Measurements from ENCODE around the gene CLECL1. TPM values are rescaled to one million over a fixed set of nuclear protein-coding genes. Genes with fewer than 3 reads are reported as not detected.

The CLECL1 gene
- total and polyA plus RNA-seq, 2 of the 13 experiments (the other 11 are each of a cell fraction or from before 2014, with no cell fraction given) = not detected

- in situ Hi-C loops (cut with HindIII; ENCODE audit: extremely low pct_ligation_motif_present, low pct_unique_long_range_greater_than_20kb) (no loop called here), intact Hi-C loops (cut with micrococcal nuclease; ENCODE audit: unreplicated experiment) (no loop called here)
- Histone ChIP-seq H3K27ac (ENCODE audit: extremely low read length, insufficient read depth, low read length) (no peak overlapping the region), H3K9me3 (ENCODE audit: low read length) (no peaks in the 10 kb centered on the region), H3K4me1 (ENCODE audit: insufficient read depth, low read length) (peaks cover 13% of the 10 kb centered on the region), H3K4me3 (replicated peaks in 1 of 3; ENCODE audit: insufficient read depth in 1 of 3, low read depth in 2 of 3, low read length in 3 of 3) (no peak overlapping the region), H4K20me1 (ENCODE audit: insufficient read depth, low read length) (no peaks in the 10 kb centered on the region), H3K36me3 (replicated peaks in 1 of 2; ENCODE audit: control insufficient read depth in 1 of 2, insufficient read depth in 2 of 2, low read length in 2 of 2) (no peaks in the 10 kb centered on the region), H3K4me2 (ENCODE audit: low read depth, low read length) (no peak overlapping the region), H3K9ac (ENCODE audit: insufficient read depth, low read depth, low read length) (no peak overlapping the region), H2AFZ (ENCODE audit: low read length) (no peak overlapping the region), H3K79me2 (ENCODE audit: insufficient read depth, low read length) (no peaks in the 10 kb centered on the region), H3K27me3 (ENCODE audit: control insufficient read depth in 1 of 2, insufficient read depth in 2 of 2, low read length in 2 of 2) (no peaks in the 10 kb centered on the region)
- BruUV-seq (replicated peaks) = no TSS peak
- no peak for FAIRE-seq
- 26% methylated on average over 2 of the region's 2 CpGs for WGBS (ENCODE audit: low lambda C conversion rate)
- TF ChIP-seq NCOR1 (IDR thresholded peaks at IDR 0.05; ENCODE audit: borderline replicate concordance, low read length) = no peak
- TF ChIP-seq MBNL3 (CRISPR knock-in tag; conservative IDR thresholded peaks at IDR 0.05) = no peak
- no peak for TF ChIP-seq ETV6 (CRISPR knock-in tag; conservative IDR thresholded peaks at IDR 0.05)
- TF ChIP-seq CEBPB (IDR thresholded peaks at IDR 0.05; ENCODE audit: borderline replicate concordance, low read depth, low read length) = 0 out of 2 replicates have a peak, but pooled peaks have one; percentile 12
- POLR2A ChIA-PET = no interaction called here
- no peak for ATAC-seq
- no peak for DNase-seq (ENCODE audit: low spot score)
- CTCF ChIA-PET (ENCODE audit: low intra/inter-chr PET ratio, low total read pairs) = no interaction called here
Observed at GRCh38 chr12:9725213-9725870, 7.6 kb downstream of the CLECL1 start.

GRCh38 chr12:9724023-9724422, 8.9 kb downstream of the CLECL1 start:
- DNase-seq (ENCODE audit: low spot score) (no peak), ATAC-seq (no peak), FAIRE-seq (no peak)
- ChIA-PET CTCF (ENCODE audit: low intra/inter-chr PET ratio, low total read pairs) (no interaction called here), POLR2A (no interaction called here)
- no peaks in the 10 kb centered on the region for H4K20me1 ChIP-seq (ENCODE audit: insufficient read depth, low read length)
- H3K4me1 ChIP-seq (ENCODE audit: insufficient read depth, low read length) = peaks cover 17% of the 10 kb centered on the region
- in situ Hi-C loops (cut with HindIII; ENCODE audit: extremely low pct_ligation_motif_present, low pct_unique_long_range_greater_than_20kb) = no loop called here
- no peaks in the 10 kb centered on the region for H3K9me3 ChIP-seq (ENCODE audit: low read length)
- no TSS peak for BruUV-seq (replicated peaks)
- H2AFZ ChIP-seq (ENCODE audit: low read length) = no peak overlapping the region
- no peak overlapping the region for H3K4me2 ChIP-seq (ENCODE audit: low read depth, low read length)
- H3K36me3 ChIP-seq (replicated peaks in 1 of 2; ENCODE audit: control insufficient read depth in 1 of 2, insufficient read depth in 2 of 2, low read length in 2 of 2) = no peaks in the 10 kb centered on the region
- no peak for TF ChIP-seq NONO (IDR thresholded peaks at IDR 0.05)
- no peak for TF ChIP-seq NONO (CRISPR knock-in tag; conservative IDR thresholded peaks at IDR 0.05)
- no peak for TF ChIP-seq ATF4 (CRISPR knock-in tag; IDR thresholded peaks at IDR 0.05)
- no peak for TF ChIP-seq ATAD3A (CRISPR knock-in tag; IDR thresholded peaks at IDR 0.05)
- TF ChIP-seq THYN1 (CRISPR knock-in tag; IDR thresholded peaks at IDR 0.05; ENCODE audit: borderline replicate concordance, low read depth) = no peak
- no peak overlapping the region for H3K4me3 ChIP-seq (replicated peaks in 1 of 3; ENCODE audit: insufficient read depth in 1 of 3, low read depth in 2 of 3, low read length in 3 of 3)
- H3K9ac ChIP-seq (ENCODE audit: insufficient read depth, low read depth, low read length) = no peak overlapping the region
- intact Hi-C loops (cut with micrococcal nuclease; ENCODE audit: unreplicated experiment) = no loop called here
- WGBS (ENCODE audit: low lambda C conversion rate) = 26% methylated on average over 1 of the region's 1 CpG
- no peaks in the 10 kb centered on the region for H3K27me3 ChIP-seq (ENCODE audit: control insufficient read depth in 1 of 2, insufficient read depth in 2 of 2, low read length in 2 of 2)
- no peak overlapping the region for H3K27ac ChIP-seq (ENCODE audit: extremely low read length, insufficient read depth, low read length)
- H3K79me2 ChIP-seq (ENCODE audit: insufficient read depth, low read length) = no peaks in the 10 kb centered on the region

All from HepG2 (cell line).